T-helper 2 cell treated with Interferon-gamma antibody and Interleukin-4, amounts not matched to agents 100 ng/mL and 5 ng/mL, for 36 hours (primary cell): ENCODE results near the gene GAS2L2. TPM values are rescaled to one million over a fixed set of nuclear protein-coding genes. Genes with fewer than 3 reads are reported as not detected.

Source experiments
- intact Hi-C: fragments of 100-400 bp; cut with micrococcal nuclease; formaldehyde crosslinking; loops from one replicate; pipeline ENCODE4 v1.15.1; 2023
- total RNA-seq: library from RNA; stranded (reverse); gene quantifications from 2 replicates; pipeline ENCODE4 v1.2.3, GENCODE V29; 2022

Gene GAS2L2
- not detected in 2 replicates for total RNA-seq

DNA sequence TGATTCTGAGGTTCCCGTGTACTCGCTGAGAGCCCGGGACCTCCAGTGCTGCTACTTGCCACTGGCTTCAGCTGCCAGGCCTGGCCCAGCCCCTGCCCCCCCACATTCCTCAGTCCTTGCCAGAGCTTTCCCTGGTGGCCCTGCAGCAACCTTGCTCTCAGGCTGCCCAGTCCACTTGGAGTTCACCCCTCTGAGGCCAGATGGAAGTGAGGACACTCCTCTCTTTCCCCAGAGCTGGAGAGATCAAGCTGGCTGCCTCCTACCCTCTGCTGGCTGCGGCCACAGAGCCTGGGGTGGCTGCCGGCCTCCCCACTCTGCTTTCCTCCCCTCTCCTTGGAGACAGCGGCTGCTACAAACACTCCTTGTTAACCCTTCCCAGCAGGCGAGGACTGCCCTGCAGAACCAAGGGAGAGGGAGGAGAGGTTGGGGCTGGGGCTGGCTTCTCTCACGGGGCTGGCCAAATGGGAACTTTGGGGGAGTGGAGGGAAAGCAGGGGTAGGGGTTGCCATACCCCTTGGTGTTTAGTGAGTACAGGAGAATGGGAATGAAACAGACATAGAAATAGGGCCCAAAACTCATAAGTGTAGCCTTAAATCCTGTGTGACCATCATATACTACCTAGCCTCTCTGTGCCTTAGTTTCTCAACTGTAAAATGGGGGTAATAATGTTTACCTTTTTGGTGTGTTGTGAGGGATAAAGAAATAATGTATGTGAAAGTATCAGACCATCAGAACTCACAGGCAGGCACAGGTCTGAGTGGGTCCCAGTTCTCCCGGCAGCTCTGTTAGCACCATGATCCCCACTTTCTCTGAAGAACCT is at the start of gene GAS2L2:
GAS2L2 (minus strand) TSS at position 295 of the 820 bp plus-strand sequence. CDS start 389 bp downstream, outside the sequence.
- intact Hi-C loops = no loop called here

GRCh38 chr17:35801583-35802224 is 48.7 kb upstream of the GAS2L2 start:
- intact Hi-C loops = loop anchor here (10.0 kb wide), 1 partner anchor 237 kb away; the partner anchor contains the start of gene SLFN14

DNA sequence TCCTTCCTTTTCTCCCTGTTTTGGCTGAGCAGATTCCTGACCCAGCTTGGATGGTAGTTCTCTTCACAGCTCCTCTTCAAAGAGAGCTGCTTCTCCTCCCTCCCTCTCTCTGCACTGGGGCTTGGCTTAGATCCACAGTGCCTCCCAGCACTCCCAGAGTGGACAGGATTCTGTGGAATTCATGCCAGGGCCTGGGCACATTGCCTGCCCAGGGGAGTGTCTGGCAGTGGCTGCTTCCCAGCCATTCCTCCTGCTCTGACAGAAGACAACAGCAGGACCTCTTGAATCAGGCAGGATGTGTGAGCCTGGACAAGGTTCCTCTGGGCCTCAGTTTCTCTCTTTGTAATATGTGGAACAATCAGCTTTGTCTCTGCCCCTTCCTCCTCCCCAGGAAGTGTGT is 46.9 kb upstream of the GAS2L2 start:
- intact Hi-C loops = loop anchor here (10.0 kb wide), 1 partner anchor 235 kb away; the partner anchor contains the start of gene SLFN14

DNA sequence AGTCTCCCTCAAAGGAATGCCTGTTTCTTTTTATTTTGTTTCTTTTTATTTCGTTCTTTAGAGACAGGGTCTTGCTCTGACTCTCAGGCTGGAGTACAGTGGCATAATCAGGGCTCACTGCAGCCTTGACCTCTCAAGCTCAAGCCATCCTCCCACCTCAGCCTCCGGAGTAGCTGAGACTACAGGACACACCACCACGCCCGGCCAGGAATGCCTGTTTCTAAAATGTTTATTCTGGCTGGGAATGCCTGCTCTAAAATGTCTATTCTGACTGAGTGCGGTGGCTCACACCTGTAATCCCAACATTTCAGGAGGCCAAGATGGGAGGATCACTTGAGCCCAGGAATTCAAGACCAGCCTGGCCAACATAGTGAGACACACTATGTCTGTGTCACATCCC is 44.9 kb upstream of the GAS2L2 start:
- intact Hi-C loops = no loop called here

GRCh38 chr17:35797370-35797769 is 44.3 kb upstream of the GAS2L2 start:
- intact Hi-C loops = no loop called here

GRCh38 chr17:35796942-35797341 is 43.9 kb upstream of the GAS2L2 start:
- intact Hi-C loops = loop anchor here (1.0 kb wide), 1 partner anchor 33 kb away; no protein-coding TSS in a partner anchor

GRCh38 chr17:35795871-35796265 is 42.8 kb upstream of the GAS2L2 start:
- intact Hi-C loops = loop anchor here (1.0 kb wide), 1 partner anchor 32 kb away; no protein-coding TSS in a partner anchor

DNA sequence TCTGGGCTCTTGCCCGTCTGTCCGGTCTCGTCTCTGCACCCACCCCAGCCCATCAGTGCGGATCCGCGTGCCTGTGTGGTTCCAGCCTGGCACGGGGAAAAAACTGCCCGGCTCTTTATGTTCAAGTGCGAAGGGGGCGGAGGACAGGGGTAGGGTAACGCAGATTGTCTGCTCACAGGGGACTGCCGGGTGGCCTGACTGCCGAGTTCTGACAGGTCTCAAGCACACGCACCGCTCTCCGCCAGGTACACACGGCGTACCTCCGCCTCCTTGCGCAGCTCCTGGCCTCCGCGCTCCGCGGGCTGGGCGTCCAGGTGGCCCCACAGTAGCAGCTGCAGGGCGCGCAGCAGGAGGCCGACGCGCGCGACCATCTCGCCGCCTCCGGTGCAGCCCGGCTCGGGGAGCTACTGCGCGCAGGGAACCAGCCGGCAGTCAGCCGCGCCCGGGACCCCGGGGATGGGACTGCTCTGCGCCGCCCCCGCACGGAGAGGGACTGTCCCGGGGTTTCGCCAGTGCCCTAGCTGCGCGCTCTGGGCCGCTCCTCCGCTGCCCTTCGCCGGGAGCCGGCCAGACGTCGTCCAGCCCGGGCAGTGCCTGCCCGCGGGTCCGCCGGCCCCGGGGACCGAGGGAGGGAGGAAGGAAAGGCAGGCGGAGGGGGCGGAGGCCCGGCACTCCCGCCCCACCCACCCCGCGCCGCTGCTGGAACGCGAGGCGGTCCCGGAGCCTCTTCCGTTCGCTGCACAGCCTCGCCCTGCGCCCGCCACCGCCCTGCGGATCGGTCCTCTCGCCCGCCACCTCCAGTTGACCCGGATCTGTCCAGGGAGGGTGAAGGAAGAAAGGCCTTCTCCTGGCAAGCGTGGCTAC is 42.2 kb upstream of the GAS2L2 start, which contains the start of gene MMP28:
MMP28 (minus strand) TSS at position 635 of the 864 bp plus-strand sequence; CDS start at position 371, 264 bp downstream.
- intact Hi-C loops = no loop called here

DNA sequence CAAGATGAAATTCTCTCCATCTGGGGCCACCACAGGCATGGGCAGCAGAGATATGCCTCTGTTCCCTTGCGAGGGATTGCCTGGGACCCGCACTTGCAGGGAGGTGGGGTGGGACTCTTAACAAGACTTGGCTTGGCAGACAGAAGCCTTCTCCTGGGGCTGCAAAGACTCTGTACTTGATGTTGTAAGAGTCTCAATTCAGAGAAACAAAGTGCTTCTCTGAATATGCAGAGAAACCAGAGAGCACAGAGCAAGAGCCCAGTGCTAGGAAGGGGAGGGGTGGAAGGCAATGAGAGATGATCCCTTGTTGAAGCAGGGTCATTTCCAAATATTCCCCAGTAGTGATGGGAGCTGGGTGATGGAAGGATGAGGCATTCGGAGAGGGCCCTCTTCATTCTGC is 40.2 kb upstream of the GAS2L2 start:
- intact Hi-C loops = no loop called here

DNA sequence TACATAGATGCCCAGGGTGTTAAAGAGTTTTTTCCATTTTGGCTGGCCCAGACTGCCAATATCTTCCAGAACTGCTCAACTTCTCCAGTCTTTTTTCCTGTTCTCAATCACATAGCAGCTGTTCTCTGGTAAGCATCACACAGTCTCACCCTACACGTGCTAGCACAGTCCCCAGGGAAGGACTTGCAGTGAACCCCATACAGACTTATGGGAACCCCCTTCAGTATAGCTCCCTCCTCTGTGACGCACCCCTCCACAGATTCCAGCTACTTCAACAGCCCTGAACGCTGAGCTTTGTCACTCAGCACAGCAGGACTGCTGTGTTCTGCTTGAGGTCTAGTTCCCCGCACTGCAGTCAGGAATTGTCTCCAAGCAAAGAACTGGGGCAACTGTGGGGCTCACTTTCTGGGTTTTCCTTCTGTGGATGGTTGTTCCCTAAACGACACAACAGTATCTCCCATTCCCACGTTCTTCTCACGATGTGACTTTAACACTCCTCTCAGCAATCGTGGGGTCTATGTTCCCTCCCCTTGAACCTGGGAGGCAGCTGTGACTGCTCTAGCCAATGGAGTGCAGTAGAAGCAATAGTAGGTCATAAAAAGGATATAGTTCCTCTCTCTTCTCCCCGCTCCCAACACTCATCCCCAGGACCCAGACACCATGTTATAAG is 38.8 kb upstream of the GAS2L2 start:
- intact Hi-C loops = no loop called here

DNA sequence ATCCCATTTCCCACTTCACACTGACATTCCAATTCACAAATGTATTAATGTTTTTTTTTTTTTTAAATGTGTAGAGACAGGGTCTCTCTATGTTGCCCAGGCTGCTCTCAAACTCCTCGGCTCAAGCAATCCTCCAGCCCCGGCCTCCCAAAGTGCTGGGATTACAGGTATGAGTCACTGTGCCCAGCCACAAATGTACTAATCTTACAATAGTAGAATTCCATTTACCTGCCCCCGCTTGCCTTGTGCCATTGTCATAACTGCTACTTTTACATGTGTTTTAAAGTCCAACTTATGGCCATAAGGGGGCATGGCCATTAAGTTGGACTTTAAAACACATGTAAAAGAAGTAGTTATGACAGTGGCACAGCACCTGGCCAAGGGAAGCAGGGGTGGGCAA is 37.8 kb upstream of the GAS2L2 start:
- intact Hi-C loops = no loop called here

GRCh38 chr17:35788477-35789368 is 35.7 kb upstream of the GAS2L2 start:
- intact Hi-C loops = no loop called here

DNA sequence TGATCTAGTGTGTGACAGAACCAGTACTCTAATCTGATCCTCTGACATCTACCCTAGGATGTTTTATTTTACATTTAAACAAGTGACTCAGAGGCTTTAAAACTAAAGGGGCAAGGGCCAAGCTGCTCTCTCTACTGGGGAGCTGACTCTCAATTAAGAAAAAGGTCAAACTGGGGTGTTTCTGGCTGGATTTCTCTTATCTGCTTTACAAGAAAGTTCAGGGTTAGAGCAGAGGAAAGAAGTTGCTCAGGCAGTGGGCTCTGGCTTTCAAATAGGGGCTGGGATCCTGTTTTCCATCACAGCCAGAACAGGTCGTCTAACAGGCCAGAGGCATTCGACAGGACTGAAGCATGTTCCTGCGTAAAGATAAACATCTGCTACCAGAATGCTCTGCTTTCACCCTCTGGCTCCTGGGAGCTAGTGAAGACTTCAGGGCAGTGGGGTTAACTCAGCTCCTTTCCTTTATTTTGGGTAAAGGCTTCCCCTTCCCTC is 33.9 kb upstream of the GAS2L2 start:
- intact Hi-C loops = no loop called here

DNA sequence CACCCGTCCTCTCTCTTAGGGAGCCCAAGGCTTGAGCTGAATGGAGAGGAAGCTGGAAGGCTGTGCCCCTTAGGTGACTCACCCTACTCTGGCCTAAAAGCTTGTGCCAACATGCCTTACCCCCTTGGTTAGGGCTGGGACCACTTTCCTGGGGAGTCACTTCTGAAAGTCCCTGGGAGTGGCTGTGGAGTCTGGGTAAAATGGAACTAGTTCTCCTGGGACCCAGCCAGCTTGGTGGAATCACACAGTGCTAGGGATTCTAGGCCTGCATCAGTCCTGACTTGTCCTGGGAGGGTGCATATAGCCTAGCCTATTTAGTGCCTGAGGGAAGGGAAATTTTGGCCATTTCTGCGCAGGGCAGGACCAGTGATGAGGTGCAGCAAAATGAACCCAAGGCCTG is 31.9 kb upstream of the GAS2L2 start:
- intact Hi-C loops = no loop called here

GRCh38 chr17:35780950-35781349 is 27.9 kb upstream of the GAS2L2 start:
- intact Hi-C loops = no loop called here

DNA sequence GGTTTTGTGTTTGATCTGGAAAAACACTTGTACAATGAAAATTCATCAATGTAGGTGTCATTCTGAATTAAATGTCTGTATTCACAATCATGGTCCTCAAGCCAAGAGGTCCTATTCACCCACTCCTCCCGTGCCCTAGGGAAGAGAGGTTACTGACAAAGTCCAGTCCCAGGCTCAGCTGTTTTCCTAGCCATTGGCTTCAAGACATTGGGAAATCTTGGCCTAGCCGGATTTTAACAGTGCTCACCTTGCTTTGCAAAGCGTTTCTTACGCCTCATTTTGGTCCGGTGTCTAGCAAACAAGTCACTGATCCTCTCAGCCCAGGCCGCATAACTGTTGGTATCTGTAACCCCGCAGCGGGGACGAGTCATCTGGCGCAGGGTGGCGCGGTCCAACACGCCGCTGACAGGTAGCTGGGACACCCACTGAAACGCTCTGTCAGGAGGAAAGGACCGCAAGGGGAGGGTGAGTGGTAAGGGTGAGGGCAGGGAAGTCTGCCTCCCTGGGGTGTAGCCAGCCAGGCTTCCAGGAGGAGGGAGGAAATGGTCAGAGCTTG is 25.7 kb upstream of the GAS2L2 start:
- intact Hi-C loops = no loop called here

- intact Hi-C loops = no loop called here
Measured at GRCh38 chr17:35775583-35775982, 22.5 kb upstream of the GAS2L2 start.

- intact Hi-C loops = no loop called here
Measured at GRCh38 chr17:35775039-35775438, 22.0 kb upstream of the GAS2L2 start.

DNA sequence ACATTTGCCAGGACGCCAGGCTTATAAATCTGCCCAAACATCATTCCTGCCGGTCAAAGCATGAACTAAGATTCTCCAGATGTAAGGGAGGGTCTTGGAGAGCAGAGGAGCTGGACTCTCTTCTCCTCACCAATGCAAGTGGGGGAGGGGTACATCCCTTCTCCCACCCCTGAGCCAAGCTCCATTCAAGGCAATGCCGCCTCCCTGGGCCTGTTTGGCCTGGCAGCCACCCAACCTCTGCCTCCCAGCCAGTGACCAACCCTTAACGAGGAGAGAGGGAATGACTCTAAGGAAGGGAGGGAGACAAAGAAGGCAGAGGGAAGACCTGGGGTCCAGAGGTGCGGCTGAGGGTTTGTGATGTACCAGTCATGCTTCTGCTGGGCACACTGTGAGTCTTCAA is 21.5 kb upstream of the GAS2L2 start:
- intact Hi-C loops = no loop called here
